Measurements from ENCODE around the gene BCL11B. TPM values are rescaled to one million over a fixed set of nuclear protein-coding genes. Genes with fewer than 3 reads are reported as not detected.

Gene BCL11B
- total RNA-seq, 2 donors from 2014 or later = 0.19 to 0.43 TPM

GRCh38 chr14:99136047-99136400 is 136.0 kb downstream of the BCL11B start:
- Histone ChIP-seq H3K4me1 (no peaks in the 10 kb centered on the region), H3K27ac (no peak overlapping the region)
- DNase-seq (ENCODE audit: low spot score) = peak; percentile 40

GRCh38 chr14:99134516-99135046 is 137.4 kb downstream of the BCL11B start:
- Histone ChIP-seq H3K27me3 (no peaks in the 10 kb centered on the region), H3K27ac (no peak overlapping the region), H3K4me1 (no peaks in the 10 kb centered on the region), H3K36me3 (no peaks in the 10 kb centered on the region), H3K9me3 (no peaks in the 10 kb centered on the region), H3K4me3 (no peak overlapping the region)
- DNase-seq (ENCODE audit: low spot score) = peak; percentile 30
- no peak for TF ChIP-seq CTCF (IDR thresholded peaks at IDR 0.05)

More at GRCh38 chr14:99136047-99136400, 136.0 kb downstream of the BCL11B start:
- Histone ChIP-seq H3K36me3 (no peaks in the 10 kb centered on the region), H3K9me3 (no peaks in the 10 kb centered on the region), H3K27me3 (no peaks in the 10 kb centered on the region), H3K4me3 (no peak overlapping the region)
- TF ChIP-seq CTCF (IDR thresholded peaks at IDR 0.05) = no peak

- H3K27ac ChIP-seq = no peak overlapping the region
- H3K4me3 ChIP-seq = no peak overlapping the region
- H3K36me3 ChIP-seq = no peaks in the 10 kb centered on the region
- H3K4me1 ChIP-seq = no peaks in the 10 kb centered on the region
- DNase-seq (ENCODE audit: low spot score) = peak; percentile 58
- no peaks in the 10 kb centered on the region for H3K9me3 ChIP-seq
- no peaks in the 10 kb centered on the region for H3K27me3 ChIP-seq
- TF ChIP-seq CTCF (IDR thresholded peaks at IDR 0.05) = no peak
Measured at GRCh38 chr14:99133636-99134515, 138.1 kb downstream of the BCL11B start.

GRCh38 chr14:99132821-99133635 is 139.0 kb downstream of the BCL11B start:
- H3K4me3 ChIP-seq = no peak overlapping the region
- TF ChIP-seq CTCF (IDR thresholded peaks at IDR 0.05) = no peak
- H3K27me3 ChIP-seq = no peaks in the 10 kb centered on the region
- no peaks in the 10 kb centered on the region for H3K9me3 ChIP-seq
- no peaks in the 10 kb centered on the region for H3K36me3 ChIP-seq
- peak; percentile 52 for DNase-seq (ENCODE audit: low spot score)
- no peaks in the 10 kb centered on the region for H3K4me1 ChIP-seq
- no peak overlapping the region for H3K27ac ChIP-seq

GRCh38 chr14:99131632-99132271 is 140.2 kb downstream of the BCL11B start:
- H3K27ac ChIP-seq = no peak overlapping the region
- peak; percentile 50 for DNase-seq (ENCODE audit: low spot score)
- no peak overlapping the region for H3K4me3 ChIP-seq
- H3K9me3 ChIP-seq = no peaks in the 10 kb centered on the region
- no peaks in the 10 kb centered on the region for H3K27me3 ChIP-seq
- no peaks in the 10 kb centered on the region for H3K4me1 ChIP-seq
- TF ChIP-seq CTCF (IDR thresholded peaks at IDR 0.05) = no peak
- H3K36me3 ChIP-seq = no peaks in the 10 kb centered on the region

Data from right atrium auricular region (tissue), 2 donors.